Stimulated activated naive B cell treated with anti-CD40 and anti-IgM and Interleukin-4, amounts not matched to agents 10 μg/mL and 1 μg/mL and 100 μg/mL, for 72 hours (primary cell): ENCODE results near the gene KRTAP19-2.
"Not testable (repeated sequence)": the region's sequence is repeated elsewhere in the genome, so short reads cannot be mapped to it uniquely, and the experiment has no call there.

Source experiments
- ATAC-seq, 2 donors: fragments of 150-1000 bp; cut with Tn5 transposase; replicated peaks; 2 replicates each; pipeline ENCODE4 v1.10.0; 2021; ENCODE audit warnings: moderate library complexity in 1 of 2
- DNase-seq: peaks from one replicate; pipeline ENCODE4 v3.0.0; 2021
- H3K27ac Mint-ChIP-seq: one replicate; pipeline ENCODE4 v1.8.0; 2022; ENCODE audit warnings: mild to moderate bottlenecking, mixed read lengths
- H3K27me3 Mint-ChIP-seq, 2 donors: one replicate each; pipeline ENCODE4 v1.8.0; 2022; ENCODE audit warnings: mixed read lengths in 2 of 2
- H3K36me3 Mint-ChIP-seq, 2 donors: one replicate each; pipeline ENCODE4 v1.8.0; 2022; ENCODE audit warnings: mixed read lengths in 2 of 2, mild to moderate bottlenecking in 1 of 2
- H3K4me1 Mint-ChIP-seq, 2 donors: one replicate each; pipeline ENCODE4 v1.8.0; 2022; ENCODE audit warnings: mixed read lengths in 2 of 2, mild to moderate bottlenecking in 1 of 2
- H3K4me3 Mint-ChIP-seq, 2 donors: one replicate each; pipeline ENCODE4 v1.8.0; 2022; ENCODE audit warnings: mild to moderate bottlenecking in 2 of 2, mixed read lengths in 2 of 2, moderate library complexity in 1 of 2
- H3K9me3 Mint-ChIP-seq, 2 donors: one replicate each; pipeline ENCODE4 v1.8.0; 2022; ENCODE audit warnings: mixed read lengths in 2 of 2, mild to moderate bottlenecking in 1 of 2

KRTAP19-2 gene

DNA sequence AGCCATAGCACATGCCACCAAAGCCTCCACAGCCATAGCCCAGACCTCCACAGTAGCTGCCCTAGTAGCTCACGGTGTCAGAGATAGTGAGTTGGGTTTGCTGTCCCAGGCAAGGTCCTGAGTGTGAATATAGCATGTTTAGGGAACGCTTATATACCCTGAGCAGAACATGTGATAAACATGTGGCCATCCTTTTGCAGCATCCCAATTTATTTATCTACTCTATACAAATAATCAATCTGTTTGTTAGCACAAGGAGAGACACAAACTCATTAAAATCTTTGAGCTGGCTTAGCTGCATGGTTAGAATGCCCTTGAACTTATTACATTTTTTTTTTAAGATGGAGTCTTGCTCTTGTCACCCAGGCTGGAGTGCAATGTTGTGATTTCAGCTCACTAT is at the start of gene KRTAP19-2:
TSS of gene KRTAP19-2 (minus strand) at position 101 of the 400 bp plus-strand sequence. CDS start at position 13, 88 bp downstream.
- no peaks in the 10 kb centered on the region for H3K4me1 Mint-ChIP-seq

DNA sequence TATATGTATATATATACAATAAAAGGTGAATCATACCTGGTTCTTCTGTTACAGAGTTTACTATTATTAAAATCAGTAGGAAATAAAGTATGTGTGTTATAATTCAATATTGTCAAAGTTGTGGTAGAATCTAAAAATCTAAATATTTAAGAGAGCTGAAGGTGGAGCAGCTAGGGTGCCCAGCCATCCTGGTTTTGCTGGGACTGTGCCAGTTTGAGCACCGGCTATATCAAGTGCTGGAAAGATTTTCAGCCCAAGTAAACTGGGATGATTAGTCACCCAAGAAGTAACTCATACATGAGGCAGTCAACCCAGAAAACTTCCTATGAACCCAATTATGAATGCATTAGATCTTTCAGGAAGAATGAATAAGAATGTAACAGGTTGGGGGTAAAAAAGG is 31.6 kb upstream of the KRTAP19-2 start:
- Mint-ChIP-seq H3K27me3 (no peaks in the 10 kb centered on the region), H3K36me3 (no peaks in the 10 kb centered on the region), H3K4me3 (no peak overlapping the region), H3K27ac (no peak overlapping the region), H3K4me1 (no peaks in the 10 kb centered on the region), H3K9me3 (peaks cover 6 to 10% of the 10 kb centered on the region in 2 donors)
- no peak for DNase-seq
- ATAC-seq = no peak

More for the DNA sequence above, at the start of gene KRTAP19-2:
- peaks cover 12 to 13% of the 10 kb centered on the region in 2 donors for H3K9me3 Mint-ChIP-seq
- no peak within 1 kb of the TSS for H3K4me3 Mint-ChIP-seq
- DNase-seq (no peak), ATAC-seq (no peak)
- no peak within 1 kb of the TSS for H3K27ac Mint-ChIP-seq
- no peaks in the 10 kb centered on the region for H3K36me3 Mint-ChIP-seq
- no peaks in the 10 kb centered on the region for H3K27me3 Mint-ChIP-seq

DNA sequence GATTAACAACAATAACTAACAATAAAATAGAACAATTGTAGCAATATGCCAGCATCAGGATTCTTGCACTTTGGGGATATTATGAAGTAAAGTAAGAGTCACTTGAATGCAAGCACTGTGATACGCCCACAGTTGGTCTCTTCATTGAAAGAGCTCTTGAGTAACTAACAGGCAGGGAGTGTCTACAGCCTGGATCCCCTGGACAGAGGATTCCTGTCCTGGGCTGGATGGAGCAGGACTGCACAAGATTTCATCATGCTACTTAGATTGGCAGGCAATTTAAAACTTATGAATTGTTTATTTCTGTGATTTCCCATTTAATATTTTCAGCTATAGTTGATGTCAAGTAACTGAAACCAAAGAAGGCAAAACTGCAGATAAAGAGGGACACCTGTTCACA is 28.4 kb upstream of the KRTAP19-2 start:
- ATAC-seq (no peak), DNase-seq (no peak)
- Mint-ChIP-seq H3K36me3 (no peaks in the 10 kb centered on the region), H3K27me3 (no peaks in the 10 kb centered on the region), H3K4me1 (no peaks in the 10 kb centered on the region), H3K9me3 (peaks cover 5 to 10% of the 10 kb centered on the region in 2 donors), H3K27ac (no peak overlapping the region), H3K4me3 (no peak overlapping the region)

DNA sequence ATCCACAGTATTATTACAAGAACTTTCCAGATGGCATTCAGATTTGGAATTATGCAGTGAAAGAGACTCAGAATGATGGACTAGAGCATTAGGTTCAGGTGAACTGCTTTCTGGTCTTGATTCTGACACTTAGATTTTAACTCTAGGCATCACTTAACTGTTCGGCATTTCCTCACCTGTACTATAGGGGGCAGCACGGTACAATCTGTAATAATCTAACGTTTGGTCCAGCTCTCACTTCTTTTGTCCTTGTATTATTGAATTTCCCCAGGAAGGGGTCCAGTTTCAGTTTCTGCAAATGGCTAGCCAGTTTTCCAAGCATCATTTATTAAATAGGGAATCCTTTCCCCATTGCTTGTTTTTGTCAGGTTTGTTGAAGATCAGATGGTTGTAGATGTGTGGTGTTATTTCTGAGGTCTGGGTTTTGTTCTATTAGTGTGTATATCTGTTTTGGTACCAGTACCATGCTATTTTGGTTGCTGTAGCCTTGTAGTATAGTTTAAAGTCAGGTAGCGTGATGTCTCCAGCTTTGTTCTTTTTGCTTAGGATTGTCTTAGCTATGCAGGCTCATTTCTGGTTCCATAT is 18.5 kb upstream of the KRTAP19-2 start:
- H3K9me3 Mint-ChIP-seq, H3K4me3 Mint-ChIP-seq, H3K4me1 Mint-ChIP-seq, H3K27ac Mint-ChIP-seq, H3K27me3 Mint-ChIP-seq, ATAC-seq, H3K36me3 Mint-ChIP-seq, DNase-seq: not testable (repeated sequence)

- H3K27ac Mint-ChIP-seq = no peak within 1 kb of the TSS
- no peak within 1 kb of the TSS for H3K4me3 Mint-ChIP-seq
- no peaks in the 10 kb centered on the region for H3K27me3 Mint-ChIP-seq
- H3K4me1 Mint-ChIP-seq = no peaks in the 10 kb centered on the region
- DNase-seq (no peak), ATAC-seq (no peak)
- H3K9me3 Mint-ChIP-seq = no peaks in the 10 kb centered on the region
- H3K36me3 Mint-ChIP-seq = no peaks in the 10 kb centered on the region
Measured at GRCh38 chr21:30502041-30502440, 14.8 kb upstream of the KRTAP19-2 start, which contains the start of gene KRTAP19-5. Gene KRTAP19-5 (minus strand): TSS chr21:30502141. CDS start chr21:30502090, 51 bp downstream.

GRCh38 chr21:30497065-30497464 is 9.8 kb upstream of the KRTAP19-2 start, which contains the start of gene KRTAP19-4:
Gene KRTAP19-4 (minus strand): TSS chr21:30497165. CDS start chr21:30497110, 55 bp downstream.
- Mint-ChIP-seq H3K4me3 (no peak within 1 kb of the TSS), H3K27ac (no peak within 1 kb of the TSS)

DNA sequence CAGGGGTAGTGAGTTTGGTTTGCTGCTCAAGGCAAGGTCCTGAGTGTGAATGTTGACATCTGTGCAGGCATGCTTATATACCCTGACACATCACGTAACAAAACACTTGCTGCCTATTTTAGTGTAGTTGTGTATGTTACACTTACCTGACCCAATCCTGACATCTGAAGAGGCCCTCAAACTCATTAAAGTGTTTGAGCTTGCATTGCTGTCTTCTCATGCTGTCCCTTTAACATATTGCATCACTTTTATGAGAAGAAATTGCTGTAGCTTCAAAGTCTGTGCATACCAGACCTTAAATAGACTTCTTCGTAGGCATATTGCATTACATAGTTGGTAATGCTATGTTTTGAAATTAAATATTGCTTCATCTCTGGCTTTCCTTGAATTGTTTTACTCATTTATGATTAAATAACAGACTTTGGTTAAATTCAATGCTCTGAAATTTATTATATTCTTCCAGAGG is 4.8 kb upstream of the KRTAP19-2 start, which contains the start of gene KRTAP19-3:
TSS of gene KRTAP19-3 (minus strand) at position 51 of the 466 bp plus-strand sequence. CDS start 56 bp downstream, outside the sequence.
- no peak for ATAC-seq
- Mint-ChIP-seq H3K4me1 (no peaks in the 10 kb centered on the region), H3K9me3 (peaks cover 0 to 6% of the 10 kb centered on the region in 2 donors), H3K27me3 (no peaks in the 10 kb centered on the region), H3K4me3 (no peak within 1 kb of the TSS), H3K27ac (no peak within 1 kb of the TSS), H3K36me3 (no peaks in the 10 kb centered on the region)
- no peak for DNase-seq

More at GRCh38 chr21:30497065-30497464, 9.8 kb upstream of the KRTAP19-2 start, which contains the start of gene KRTAP19-4:
- DNase-seq = no peak
- ATAC-seq = no peak
- Mint-ChIP-seq H3K27me3 (no peaks in the 10 kb centered on the region), H3K36me3 (no peaks in the 10 kb centered on the region), H3K4me1 (no peaks in the 10 kb centered on the region), H3K9me3 (peaks cover 0 to 2% of the 10 kb centered on the region in 2 donors)

DNA sequence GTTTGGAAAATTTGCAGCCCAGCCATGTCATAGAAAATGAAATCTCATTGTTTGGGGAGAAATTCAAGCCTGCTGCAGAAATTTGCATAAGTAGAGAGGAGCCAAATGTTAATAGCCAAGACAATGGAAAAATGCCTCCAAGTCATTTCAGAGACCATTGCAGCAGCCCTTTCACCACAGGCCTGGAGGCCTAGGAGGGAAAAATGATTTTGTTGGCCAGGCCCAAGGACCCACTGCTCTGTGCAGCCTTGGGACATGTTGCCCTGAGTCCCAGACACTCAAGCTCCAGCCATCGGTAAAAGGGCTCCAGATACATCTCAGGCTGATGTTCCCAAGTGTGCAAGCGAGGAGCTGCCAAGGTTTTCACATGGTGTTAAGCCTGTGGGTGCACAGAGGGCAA is 1.1 kb downstream of the KRTAP19-2 start:
- Mint-ChIP-seq H3K27me3 (no peaks in the 10 kb centered on the region), H3K4me1 (no peaks in the 10 kb centered on the region), H3K36me3 (no peaks in the 10 kb centered on the region), H3K9me3 (peaks cover 12 to 13% of the 10 kb centered on the region in 2 donors), H3K4me3 (no peak overlapping the region), H3K27ac (no peak overlapping the region)
- DNase-seq (no peak), ATAC-seq (no peak)

DNA sequence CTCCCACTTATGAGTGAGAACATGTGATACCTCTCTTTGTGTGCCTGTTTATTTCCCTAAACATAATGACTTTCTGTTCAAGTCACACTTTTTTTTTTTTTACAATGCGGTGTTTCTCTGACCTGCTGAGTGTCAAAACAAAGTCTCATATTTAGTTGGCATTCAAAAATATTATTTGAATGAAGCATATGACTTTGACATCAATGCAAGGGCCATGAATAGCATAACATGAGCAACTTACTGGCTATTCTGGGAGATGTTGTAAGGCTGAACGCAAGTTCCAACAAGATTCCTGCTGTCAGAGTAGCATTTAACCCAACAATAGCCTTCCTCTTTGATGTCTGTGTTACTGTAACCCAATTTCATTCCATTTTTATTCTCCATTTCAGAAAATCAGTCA is 5.1 kb downstream of the KRTAP19-2 start:
- ATAC-seq = no peak
- H3K4me3 Mint-ChIP-seq = no peak overlapping the region

DNA sequence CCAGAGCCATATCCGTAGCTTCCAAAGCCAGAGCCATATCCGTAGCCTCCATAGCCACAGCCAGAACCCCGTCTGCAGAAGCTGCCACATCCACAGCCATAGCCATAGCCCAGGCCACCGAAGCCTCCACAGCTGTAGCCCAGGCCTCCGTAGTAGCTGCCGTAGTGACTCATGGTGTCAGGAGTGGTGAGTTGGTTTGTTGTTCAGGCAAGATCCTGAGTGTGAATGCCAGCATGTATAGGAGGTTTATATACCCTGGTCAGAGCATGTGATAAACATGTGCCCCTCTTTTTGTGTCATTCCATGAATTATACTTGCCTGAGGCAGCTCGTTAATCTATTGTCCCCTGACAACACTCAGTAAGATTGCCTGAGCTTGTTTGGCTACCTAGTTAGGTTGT is 7.1 kb downstream of the KRTAP19-2 start, which contains the start of gene KRTAP19-1:
TSS of gene KRTAP19-1 (minus strand) at position 223 of the 400 bp plus-strand sequence. CDS start at position 173, 50 bp downstream.
- no peak within 1 kb of the TSS for H3K4me3 Mint-ChIP-seq
- H3K4me1 Mint-ChIP-seq = no peaks in the 10 kb centered on the region
- no peaks in the 10 kb centered on the region for H3K36me3 Mint-ChIP-seq
- peaks cover under 1% of the 10 kb centered on the region in 2 donors for H3K9me3 Mint-ChIP-seq
- no peak for DNase-seq
- no peak for ATAC-seq
- H3K27ac Mint-ChIP-seq = no peak within 1 kb of the TSS
- no peaks in the 10 kb centered on the region for H3K27me3 Mint-ChIP-seq

More for the DNA sequence above, 5.1 kb downstream of the KRTAP19-2 start:
- Mint-ChIP-seq H3K4me1 (no peaks in the 10 kb centered on the region), H3K27me3 (no peaks in the 10 kb centered on the region), H3K27ac (no peak overlapping the region), H3K36me3 (no peaks in the 10 kb centered on the region), H3K9me3 (peaks cover 11 to 13% of the 10 kb centered on the region in 2 donors)
- DNase-seq = no peak

DNA sequence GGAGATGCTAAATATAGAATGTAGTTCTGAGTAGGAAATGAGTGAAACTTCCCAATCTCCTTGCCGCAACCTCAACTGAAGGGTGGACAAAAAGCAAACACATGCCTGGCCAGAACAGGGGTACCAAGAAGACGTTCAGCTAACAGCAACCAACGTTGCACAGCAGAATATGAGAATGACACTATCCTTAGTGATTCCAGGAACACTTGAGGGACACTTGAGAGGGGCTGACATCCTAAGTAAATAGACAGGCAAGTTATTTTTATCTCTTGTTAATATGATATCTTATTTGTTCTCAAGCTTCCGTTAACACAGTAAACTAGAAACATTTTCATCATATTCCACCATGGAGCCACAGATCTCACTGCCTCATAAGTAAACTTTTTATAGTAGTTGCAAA is 8.0 kb downstream of the KRTAP19-2 start:
- no peaks in the 10 kb centered on the region for H3K27me3 Mint-ChIP-seq
- no peak overlapping the region for H3K27ac Mint-ChIP-seq
- H3K9me3 Mint-ChIP-seq = no peaks in the 10 kb centered on the region

GRCh38 chr21:30478004-30478403 is 9.2 kb downstream of the KRTAP19-2 start:
- Mint-ChIP-seq H3K9me3 (no peaks in the 10 kb centered on the region), H3K27ac (no peak overlapping the region), H3K27me3 (no peaks in the 10 kb centered on the region), H3K36me3 (no peaks in the 10 kb centered on the region), H3K4me3 (no peak overlapping the region), H3K4me1 (no peaks in the 10 kb centered on the region)
- ATAC-seq = no peak
- no peak for DNase-seq

More for the DNA sequence above, 8.0 kb downstream of the KRTAP19-2 start:
- ATAC-seq (no peak), DNase-seq (no peak)
- H3K4me1 Mint-ChIP-seq = no peaks in the 10 kb centered on the region
- no peak overlapping the region for H3K4me3 Mint-ChIP-seq
- no peaks in the 10 kb centered on the region for H3K36me3 Mint-ChIP-seq

DNA sequence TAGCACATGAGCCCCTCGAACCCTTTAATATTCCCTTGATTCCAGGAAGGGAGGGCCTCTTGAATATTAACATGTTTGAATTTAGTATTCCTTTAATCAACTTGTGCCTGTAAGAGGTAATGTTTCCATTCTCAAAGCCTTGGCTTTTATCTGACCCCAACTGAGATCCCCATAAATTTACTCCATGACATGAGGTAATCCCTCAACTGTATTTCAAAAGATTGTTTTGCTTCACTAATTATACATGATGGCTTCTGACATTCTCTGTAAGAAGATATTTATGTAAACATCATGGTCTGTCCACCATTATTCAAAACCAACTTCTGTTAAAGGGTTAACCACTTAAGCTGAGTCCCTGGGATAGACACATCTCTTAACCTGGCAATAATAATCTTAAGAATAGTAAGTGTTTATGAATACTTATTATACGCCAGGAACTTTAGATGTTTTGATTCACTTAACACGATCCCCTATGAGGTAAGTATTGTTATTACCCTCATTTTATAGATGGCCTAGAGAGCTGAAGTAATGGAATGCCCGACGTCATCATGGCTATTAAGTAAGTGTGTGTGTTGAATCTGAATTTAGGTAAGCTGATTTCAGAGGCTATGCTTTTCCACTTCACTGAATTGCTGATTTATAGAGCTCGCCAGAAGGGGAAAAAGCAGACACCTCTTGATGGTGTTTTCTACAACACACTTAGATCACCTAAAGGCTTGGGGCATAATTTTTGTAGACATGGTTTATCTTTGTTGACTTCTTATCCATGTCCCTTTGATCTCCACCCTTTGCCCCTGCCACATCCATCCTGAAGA is 18.1 kb downstream of the KRTAP19-2 start:
- H3K4me1 Mint-ChIP-seq = no peaks in the 10 kb centered on the region
- peaks cover 3 to 4% of the 10 kb centered on the region in 2 donors for H3K9me3 Mint-ChIP-seq
- no peak overlapping the region for H3K4me3 Mint-ChIP-seq
- peaks cover 0 to 4% of the 10 kb centered on the region in 2 donors for H3K27me3 Mint-ChIP-seq
- ATAC-seq (no peak), DNase-seq (no peak)
- no peaks in the 10 kb centered on the region for H3K36me3 Mint-ChIP-seq
- no peak overlapping the region for H3K27ac Mint-ChIP-seq

GRCh38 chr21:30463713-30464112 is 23.5 kb downstream of the KRTAP19-2 start:
- DNase-seq = no peak
- no peak overlapping the region for H3K27ac Mint-ChIP-seq
- H3K4me1 Mint-ChIP-seq = no peaks in the 10 kb centered on the region
- ATAC-seq = no peak
- peaks cover 0 to 4% of the 10 kb centered on the region in 2 donors for H3K27me3 Mint-ChIP-seq
- no peaks in the 10 kb centered on the region for H3K9me3 Mint-ChIP-seq
- no peaks in the 10 kb centered on the region for H3K36me3 Mint-ChIP-seq
- H3K4me3 Mint-ChIP-seq = no peak overlapping the region
